Adipose tissue (tissue), 3 donors: Measurements from ENCODE around the gene FER1L5. TPM values are rescaled to one million over a fixed set of nuclear protein-coding genes. Genes with fewer than 3 reads are reported as not detected.
"Not testable (repeated sequence)": the region's sequence is repeated elsewhere in the genome, so short reads cannot be mapped to it uniquely, and the experiment has no call there.

Source experiments
- H3K27ac ChIP-seq: one replicate; pipeline ENCODE4 v1.5.1; 2013; ENCODE audit warnings: low read depth, low read length
- WGBS, 3 donors: extraction: QIAGEN DNeasy Blood & Tissue Kit; methylation state at CpG; one replicate each; pipeline ENCODE4 v1.1.7; 2013; 5-methylcytosine and 5-hydroxymethylcytosine counted together
- polyA plus RNA-seq, 3 donors: library from polyadenylated mRNA; stranded (reverse); fragments of 200-250 nt; gene quantifications; one replicate each; pipeline ENCODE4 v1.2.3, GENCODE V29; 2013
- donor health status: healthy with polysubstance abuse.
- donor health status: Bipolar disorder and iron deficiency.
- donor health status: healthy.

The FER1L5 gene
- polyA plus RNA-seq, 3 donors = 0.49 TPM; not detected in 2

DNA sequence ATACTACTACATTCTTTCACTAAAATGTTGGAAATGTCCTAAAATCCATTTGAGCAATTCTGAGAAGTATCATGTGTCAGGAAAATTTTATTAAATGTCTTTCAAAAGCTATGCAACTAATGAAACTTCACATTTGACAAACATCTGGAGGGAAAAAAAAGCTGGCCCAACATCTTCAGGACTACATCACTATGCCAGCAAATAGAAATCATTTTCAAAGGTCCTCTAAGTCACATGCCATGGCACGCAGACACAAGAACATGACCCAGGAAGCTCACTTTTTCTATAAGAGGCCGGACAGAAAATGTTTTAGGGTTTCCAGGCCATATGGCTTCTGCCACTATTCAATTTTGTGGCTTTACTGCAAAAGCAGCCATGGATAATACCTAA lies 16.0 kb upstream of the FER1L5 start:
- no peak overlapping the region for H3K27ac ChIP-seq
- WGBS, 3 donors = 56 to 70% (median 65%) methylated on average over 2 of the region's 2 CpGs

DNA sequence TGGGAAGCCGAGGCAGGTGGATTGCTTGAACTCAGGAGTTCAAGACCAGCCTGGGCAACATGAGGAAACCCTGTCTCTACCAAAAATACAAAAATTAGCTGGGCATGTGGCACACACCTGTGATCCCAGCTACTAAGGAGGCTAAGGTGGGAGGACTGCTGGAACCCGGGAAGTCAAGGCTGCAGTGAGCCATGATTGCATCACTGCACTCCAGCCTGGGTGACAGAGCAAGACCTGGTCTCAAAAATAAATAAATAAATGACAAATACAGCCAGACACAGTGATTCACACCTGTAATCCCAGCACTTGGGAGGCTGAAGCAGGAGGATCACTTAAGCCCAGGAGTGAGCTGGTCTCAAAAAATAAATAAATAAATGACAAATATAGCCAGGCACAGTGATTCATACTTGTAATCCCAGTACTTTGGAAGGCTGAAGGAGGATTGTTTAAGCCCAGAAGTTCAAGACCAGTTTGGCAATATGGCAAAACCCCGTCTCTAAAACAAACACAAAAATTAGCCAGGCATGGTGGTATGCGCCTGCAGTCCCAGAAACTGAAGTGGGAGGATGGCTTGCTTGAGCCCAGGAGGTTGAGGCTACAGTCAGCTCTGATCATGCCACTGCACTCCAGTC lies 10.6 kb upstream of the FER1L5 start:
- WGBS, 3 donors = 69 to 90% (median 85%) methylated on average over 4 of the region's 4 CpGs
- H3K27ac ChIP-seq = no peak overlapping the region

DNA sequence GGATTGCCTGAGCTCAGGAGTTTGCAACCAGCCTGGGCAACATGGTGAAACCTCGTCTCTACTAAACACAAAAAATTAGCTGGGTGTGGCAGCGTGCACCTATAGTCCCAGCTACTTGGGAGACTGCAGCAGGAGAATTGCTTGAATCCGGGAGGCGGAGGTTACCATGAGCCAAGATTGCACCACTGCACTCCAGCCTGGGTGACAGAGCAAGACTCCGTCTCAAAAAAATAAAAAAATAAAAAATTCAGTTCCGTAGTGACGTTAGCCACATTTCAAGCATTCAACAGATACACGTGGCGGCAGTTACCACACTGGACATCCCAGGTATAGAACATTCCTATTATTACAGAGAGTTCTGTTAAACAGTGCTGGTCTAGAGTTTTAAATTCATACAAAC lies 8.9 kb upstream of the FER1L5 start:
- no peak overlapping the region for H3K27ac ChIP-seq
- WGBS, 3 donors = 83 to 93% (median 83%) methylated on average over 9 of the region's 9 CpGs

DNA sequence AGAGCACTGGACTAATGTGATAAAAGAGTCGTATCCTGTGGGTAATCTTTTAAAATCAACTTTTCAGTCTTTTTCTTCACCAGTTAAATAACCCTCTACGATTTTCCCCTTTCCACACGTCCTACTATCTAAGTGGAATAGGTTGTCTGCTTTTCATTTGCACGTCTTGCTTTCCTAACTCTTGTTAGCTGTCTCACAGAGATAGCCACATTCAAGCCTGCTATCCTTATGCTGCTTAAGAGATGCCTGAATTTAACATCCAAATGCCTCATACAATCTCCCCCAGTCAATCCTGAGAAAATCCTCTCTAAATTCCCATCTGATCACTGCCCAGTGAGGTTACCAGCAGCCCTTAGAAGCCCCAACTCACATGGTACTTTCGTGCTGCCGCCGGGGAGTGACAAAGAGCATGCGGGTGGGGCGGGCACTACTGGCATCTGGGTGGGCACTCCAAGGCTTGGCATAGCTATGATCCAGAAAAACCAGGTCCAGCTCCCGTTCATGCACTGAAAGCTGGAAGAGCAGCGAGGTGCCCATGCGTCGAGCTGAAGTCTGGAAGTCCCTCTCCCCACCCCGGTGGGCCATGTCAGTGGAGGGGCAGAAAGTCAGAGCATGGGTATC lies 5.9 kb upstream of the FER1L5 start:
- WGBS, 3 donors = 40 to 62% (median 51%) methylated on average over 14 of the region's 14 CpGs
- H3K27ac ChIP-seq = no peak overlapping the region

DNA sequence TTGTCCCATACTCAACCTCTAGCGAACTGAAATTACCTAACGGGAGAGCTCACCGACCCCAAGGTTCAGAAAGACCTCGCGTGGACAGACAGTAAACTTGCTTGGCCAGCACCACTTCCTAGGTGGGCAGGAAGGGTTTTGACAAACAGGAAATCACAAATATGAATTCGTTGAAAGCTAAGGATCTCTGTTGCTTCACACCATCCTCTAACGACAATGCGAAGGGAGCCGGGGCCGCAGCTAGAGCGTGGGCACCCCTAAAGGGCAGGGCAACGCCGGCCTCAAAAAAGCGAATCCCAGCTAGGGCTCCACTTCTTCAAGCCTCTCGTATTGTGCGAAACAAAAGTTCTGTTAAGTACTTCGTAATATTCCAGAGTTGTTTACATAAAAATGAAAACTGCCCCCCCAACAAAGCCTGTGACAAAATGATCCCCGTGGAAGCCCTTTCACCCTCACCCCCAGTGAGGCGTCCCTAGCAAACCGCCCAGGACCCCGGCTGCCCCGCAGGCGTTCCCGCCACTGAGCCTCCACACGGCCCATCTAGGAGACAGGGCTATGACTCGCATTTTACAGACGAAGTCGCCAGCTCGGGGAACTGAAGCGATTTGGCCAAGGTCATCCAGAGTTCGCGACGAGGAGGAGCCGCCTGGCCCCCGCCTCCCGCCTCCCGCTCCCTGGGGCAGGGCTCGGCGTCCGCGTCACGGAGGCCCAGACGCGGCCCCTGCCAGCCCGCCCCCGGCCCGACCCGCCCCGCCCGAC lies 5.0 kb upstream of the FER1L5 start:
- 0 to 1% (median 1%) methylated on average over 42 to 50 of the region's 50 CpGs for WGBS, 3 donors
- peak overlapping the region; percentile 51 for H3K27ac ChIP-seq

DNA sequence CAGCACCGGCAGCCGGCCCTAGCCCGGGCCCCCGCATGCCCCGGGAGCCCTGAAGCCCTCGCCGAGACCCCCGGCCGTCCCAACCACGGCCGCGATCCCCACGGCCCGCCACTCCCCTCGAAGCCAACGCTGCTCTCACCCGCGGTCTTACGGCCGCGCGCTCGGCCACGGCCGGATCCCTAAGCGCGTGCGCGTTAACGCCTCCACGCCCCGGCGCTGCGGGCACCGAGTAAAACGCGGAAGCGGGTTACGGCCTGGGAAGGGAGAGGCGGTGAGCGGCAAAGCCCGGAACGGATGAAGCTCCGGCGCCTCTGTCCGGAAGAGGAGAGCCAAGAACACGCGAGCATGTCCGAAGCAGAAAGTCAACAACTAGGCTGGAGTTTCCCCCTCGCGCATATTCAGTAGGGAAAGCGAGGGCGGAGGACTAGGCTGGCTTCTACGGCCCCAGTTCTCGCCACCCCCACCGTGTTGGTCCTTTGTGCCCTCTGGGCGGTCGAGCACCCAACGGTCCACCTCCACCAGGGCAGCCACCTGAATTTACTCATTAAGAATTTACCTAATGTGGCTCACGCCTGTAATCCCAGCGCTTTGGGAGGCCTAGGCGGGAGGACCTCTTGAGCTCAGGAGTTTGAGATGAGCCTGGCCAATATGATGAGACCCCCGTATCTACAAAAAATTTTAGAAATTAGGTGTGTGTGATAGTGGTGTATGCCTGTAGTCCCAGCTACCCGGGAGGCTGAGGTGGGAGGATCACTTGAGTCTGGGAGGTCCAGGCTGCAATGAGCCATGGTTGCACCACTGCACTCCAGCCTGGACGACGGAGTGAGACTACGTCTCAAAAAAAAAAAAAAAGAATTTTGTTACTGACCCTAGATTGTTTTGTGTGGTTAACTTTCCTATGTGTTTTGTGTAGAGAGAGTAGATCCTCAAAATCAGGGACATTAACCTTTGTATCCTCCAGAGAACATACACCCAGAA lies 4.1 kb upstream of the FER1L5 start, which contains the start of gene KANSL3:
TSS of gene KANSL3 (minus strand) at position 169 of the 978 bp plus-strand sequence. CDS start 1,177 bp downstream, outside the sequence.
- H3K27ac ChIP-seq = peak within 1 kb of the TSS; percentile 51
- 7 to 9% (median 8%) methylated on average over 55 to 67 of the region's 67 CpGs for WGBS, 3 donors

DNA sequence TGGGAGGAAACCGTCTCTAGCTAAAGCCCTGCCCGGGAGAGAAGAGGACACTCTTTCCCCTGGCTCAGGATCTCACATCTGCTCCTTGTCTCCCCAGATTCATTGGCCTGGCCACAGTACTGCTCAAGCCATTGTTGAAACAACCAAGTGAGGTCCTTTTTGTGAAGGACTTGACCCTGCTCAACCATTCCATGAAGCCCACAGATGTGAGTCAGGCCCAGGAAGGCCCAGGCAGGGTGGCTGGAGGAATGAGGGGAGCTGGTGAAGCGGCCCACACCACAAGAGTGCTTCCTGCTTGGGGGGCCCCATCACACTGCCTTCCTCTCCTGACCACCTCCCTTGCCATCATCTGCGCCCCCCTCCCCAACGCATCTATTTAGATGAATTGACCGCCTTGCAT lies 5.1 kb downstream of the FER1L5 start:
- H3K27ac ChIP-seq = no peak overlapping the region
- 92 to 95% (median 93%) methylated on average over 6 of the region's 6 CpGs for WGBS, 3 donors

DNA sequence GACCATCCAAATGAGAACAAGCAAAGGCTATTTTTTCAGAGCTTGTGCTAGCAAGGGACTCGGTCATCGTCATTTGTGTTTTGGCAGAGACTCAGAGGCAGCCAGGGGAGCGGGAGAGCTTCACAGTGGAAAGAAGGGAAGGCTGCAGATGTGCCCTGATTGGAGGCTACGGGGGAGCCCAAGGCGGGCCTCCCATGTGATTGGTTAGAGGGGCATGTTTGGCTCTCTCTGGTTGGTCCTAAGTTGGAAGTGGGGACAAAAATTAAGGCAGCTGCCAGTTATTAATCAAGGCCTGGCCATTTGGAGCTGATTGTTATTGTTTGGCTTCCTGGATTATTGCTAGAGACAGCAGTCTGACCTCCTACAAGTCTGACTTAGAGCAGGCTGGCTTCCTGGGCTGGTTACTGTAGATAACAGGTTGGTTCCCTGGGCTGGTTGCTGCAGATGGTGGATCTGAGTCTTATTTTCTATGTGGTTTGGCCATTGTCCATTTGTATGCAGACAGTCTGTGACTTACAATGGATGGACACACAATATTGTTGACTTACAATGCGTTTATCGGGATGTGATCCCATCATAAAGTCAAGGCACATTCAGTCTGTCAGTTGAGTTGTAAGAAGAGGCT lies 5.9 kb downstream of the FER1L5 start:
- 95 to 98% (median 96%) methylated on average over 7 of the region's 7 CpGs for WGBS, 3 donors

DNA sequence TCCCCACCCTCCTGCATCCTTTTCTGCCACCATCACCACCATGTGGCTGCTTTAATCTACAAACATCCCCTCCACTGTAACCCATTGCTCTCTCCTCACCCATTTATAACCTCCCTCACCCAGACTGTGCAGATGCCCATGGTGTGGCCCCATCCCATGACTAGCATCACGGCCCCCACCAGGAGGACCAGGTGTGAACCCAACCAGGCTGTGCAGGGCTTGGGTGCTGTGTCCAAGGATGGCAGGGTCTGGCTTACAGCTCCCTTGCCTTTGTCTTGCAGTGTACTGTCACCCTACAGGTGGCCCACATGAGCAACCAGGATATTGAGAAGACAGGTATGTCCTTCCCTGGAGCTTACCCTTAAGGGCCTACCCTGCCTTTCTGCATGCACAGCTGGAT lies 6.8 kb downstream of the FER1L5 start:
- 90 to 100% (median 98%) methylated on average over 1 of the region's 1 CpG for WGBS, 3 donors

More for the DNA sequence above, 5.9 kb downstream of the FER1L5 start:
- no peak overlapping the region for H3K27ac ChIP-seq

DNA sequence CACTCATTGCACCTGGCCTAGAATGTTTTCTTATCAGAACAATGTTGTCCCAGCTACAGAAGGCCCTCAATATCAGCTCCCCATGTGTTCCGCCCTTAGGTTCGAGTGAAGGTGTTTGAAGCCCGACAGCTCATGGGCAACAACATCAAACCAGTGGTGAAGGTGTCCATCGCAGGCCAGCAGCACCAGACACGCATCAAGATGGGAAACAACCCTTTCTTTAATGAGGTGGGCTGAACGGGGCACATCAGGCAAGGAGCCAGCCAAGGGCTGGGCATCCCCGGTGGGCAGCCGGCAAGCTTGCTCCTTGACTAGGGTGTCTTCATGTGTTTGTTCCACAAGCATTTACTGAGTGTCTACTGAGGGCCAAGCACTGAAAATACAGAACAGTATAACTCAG lies 9.2 kb downstream of the FER1L5 start:
- no peak overlapping the region for H3K27ac ChIP-seq
- 91 to 96% (median 94%) methylated on average over 8 of the region's 8 CpGs for WGBS, 3 donors

More for the DNA sequence above, 6.8 kb downstream of the FER1L5 start:
- H3K27ac ChIP-seq = no peak overlapping the region

DNA sequence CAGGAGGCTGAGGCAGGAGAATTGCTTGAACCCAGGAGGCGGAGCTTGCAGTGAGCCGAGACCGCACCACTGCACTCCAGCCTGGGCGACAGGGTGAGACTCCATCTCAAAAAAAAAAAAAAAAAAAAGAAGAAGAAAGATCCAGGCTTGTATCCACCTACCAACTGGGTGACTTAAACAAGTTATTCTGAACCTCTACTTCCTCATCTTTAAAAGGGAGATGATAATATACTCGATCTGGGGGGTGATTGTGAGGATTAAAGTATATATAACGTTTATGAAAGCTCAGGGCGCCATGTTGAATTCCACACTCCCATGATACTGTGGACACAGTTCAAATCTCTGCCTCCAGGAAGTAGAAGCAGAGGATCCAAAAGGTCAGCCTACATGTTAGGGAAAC lies 12.2 kb downstream of the FER1L5 start:
- not testable (repeated sequence) for H3K27ac ChIP-seq
- 88 to 93% (median 89%) methylated on average over 7 of the region's 7 CpGs for WGBS, 3 donors

DNA sequence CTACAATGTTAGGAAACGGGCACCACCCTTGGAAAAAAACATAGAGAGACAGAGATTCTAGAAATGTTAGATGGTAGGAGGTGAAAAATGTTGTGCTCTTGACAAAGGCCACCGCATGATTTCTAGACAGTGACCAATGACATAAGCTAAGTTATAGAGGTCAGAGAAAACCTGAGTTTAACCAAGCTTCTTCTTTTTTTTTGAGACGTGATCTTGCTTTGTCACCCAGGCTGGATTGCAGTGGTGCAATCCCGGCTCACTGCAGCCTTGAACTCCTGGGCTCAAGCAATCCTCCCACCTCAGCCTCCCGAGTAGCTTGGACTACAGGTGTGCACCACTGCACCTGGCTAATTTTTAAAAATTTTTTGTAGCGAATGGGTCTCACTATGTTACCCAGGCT lies 13.0 kb downstream of the FER1L5 start:
- WGBS, 3 donors = 69 to 95% (median 77%) methylated on average over 6 of the region's 6 CpGs
- no peak overlapping the region for H3K27ac ChIP-seq

DNA sequence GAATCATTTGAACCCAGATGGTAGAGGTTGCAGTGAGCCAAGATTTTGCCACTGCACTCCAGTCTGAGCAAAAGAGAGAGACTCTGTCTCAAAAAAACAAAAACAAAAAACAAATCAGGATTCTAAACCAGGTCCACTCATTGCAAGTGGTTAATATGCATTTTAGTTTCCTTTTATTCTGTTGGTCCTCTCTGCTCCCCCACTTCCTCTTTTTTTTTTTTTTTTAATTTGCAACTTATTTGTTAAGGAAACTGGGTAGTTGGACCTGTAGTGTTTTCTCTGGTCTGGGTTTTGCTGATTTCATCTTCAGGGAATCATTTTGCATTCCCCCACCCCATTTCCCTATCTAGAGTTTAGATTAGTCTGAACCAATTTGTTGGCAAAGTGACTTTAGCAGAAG lies 14.0 kb downstream of the FER1L5 start:
- no peak overlapping the region for H3K27ac ChIP-seq

DNA sequence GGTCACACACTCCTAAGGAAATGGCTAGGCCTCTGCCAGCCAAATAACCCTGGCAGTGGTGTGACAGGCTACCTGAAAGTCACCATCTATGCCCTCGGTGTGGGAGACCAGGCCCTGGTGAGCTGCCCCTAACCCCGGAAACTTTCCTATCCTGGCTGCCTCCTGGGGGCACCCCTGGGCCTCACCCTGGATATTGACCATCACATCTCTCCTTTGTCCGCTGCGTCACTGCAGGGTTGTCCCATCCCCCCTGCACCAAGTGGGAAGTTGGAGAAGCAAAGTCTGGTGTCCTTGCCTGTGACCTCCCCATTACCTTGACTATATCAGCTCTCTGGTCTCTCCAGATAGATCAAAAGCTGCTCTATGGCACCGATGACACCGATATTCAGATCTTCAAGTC lies 18.8 kb downstream of the FER1L5 start:
- H3K27ac ChIP-seq = no peak overlapping the region
- 90 to 97% (median 94%) methylated on average over 6 of the region's 6 CpGs for WGBS, 3 donors

DNA sequence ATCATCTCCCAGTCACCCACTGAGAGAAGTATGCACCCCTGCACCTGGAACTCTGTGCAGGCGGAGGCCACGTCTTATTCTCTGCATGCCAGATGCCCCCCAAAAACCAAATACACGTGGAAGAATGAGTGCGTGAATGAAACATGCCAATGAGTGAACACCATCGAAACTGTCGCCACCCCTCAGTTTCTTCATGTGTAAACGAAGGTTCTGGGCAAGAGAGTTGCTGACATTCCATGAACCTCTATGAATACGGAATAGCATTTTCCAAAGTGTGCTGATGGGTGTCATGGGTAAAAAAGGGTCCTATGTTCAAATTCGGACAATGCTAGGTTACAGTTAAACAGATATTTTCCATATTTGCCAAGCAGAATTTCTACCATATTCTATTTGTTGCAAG lies 19.8 kb downstream of the FER1L5 start:
- no peak overlapping the region for H3K27ac ChIP-seq
- WGBS, 3 donors = 91 to 94% (median 94%) methylated on average over 9 of the region's 9 CpGs

DNA sequence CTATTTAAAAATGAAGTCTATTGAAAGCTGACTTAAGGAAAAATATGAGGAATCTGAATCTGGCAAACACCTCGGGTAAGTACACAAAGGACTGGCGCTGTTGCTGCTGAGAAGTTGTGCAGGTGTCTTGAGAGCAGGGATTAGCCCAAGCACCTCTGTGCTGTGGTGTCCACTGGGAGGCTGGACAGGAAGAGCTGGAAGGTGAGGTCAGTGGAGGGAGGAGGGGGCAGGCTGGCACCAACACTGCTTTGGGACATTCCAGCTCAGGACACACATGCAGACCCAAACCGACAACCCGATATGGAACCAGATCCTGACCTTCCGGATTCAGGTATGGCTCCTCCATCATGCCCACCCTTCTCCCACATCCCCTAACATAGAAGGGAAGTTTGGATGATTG lies 20.6 kb downstream of the FER1L5 start:
- WGBS, 3 donors = 48 to 89% (median 76%) methylated on average over 5 of the region's 5 CpGs
- H3K27ac ChIP-seq = no peak overlapping the region

DNA sequence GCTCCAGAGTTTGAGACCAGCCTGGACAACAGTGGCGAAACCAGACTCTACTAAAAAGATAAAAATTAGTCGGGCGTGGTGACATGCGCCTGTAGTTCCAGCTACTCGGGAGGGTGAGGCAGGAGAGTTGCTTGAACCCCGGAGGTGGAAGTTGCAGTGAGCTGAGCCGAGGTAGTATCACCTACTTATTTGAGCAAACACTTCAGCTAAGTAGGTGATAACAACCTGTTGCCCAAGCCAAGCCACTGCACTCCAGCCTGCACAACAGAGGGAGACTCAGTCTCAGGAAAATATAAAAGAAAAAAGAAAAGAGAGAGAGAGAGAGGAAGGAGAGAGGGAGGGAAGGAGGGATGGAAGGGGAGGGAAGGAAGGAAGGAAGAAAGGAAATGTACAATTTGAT lies 21.3 kb downstream of the FER1L5 start:
- no peak overlapping the region for H3K27ac ChIP-seq
- WGBS, 3 donors = 36 to 87% (median 86%) methylated on average over 7 of the region's 7 CpGs

DNA sequence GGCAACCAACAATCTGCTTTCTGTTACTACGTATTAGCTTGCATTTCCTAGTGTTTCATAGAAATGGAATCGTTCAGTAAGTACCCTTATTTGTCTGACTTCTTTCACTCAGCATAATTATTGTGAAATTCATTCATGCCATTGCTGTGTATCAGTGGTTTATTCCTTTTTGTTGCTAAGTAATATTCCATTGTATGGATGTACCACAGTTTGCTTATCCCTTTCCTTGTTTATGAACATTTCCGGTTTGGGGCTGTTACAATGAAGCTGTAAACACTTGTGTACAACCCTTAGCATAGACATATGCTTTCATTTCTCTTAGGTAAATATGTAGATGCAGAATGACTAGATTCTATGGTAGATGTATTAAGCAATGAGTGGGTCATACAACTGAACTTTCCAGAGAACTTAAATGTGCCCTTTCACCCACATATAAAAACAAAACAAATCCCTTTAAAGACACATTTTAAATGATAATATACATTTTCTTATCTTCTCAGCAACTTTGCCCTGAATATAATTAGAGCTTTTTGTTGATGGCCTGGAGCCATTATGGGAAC lies 21.9 kb downstream of the FER1L5 start:
- WGBS, 3 donors = 88 to 92% (median 90%) methylated on average over 3 of the region's 3 CpGs
- H3K27ac ChIP-seq = no peak overlapping the region
